BLaER1 (cell line): ENCODE results near the gene G3BP1.

ENCODE experiments used
- H3K27ac ChIP-seq: shearing (Covaris generic); formaldehyde crosslinking; 2 replicates; pipeline ENCODE4 v1.8.1; 2022
- H3K27me3 ChIP-seq: shearing (Covaris generic); formaldehyde crosslinking; 2 replicates; pipeline ENCODE4 v1.8.1; 2022
- H3K36me3 ChIP-seq: shearing (Covaris generic); formaldehyde crosslinking; 2 replicates; pipeline ENCODE4 v1.8.1; 2022
- H3K4me1 ChIP-seq: shearing (Covaris generic); formaldehyde crosslinking; 2 replicates; pipeline ENCODE4 v1.8.1; 2022
- H3K4me2 ChIP-seq: shearing (Covaris generic); formaldehyde crosslinking; 2 replicates; pipeline ENCODE4 v1.8.1; 2022
- H3K4me3 ChIP-seq: shearing (Covaris generic); formaldehyde crosslinking; 2 replicates; pipeline ENCODE4 v1.8.1; 2022
- H3K9ac ChIP-seq: shearing (Covaris generic); formaldehyde crosslinking; 2 replicates; pipeline ENCODE4 v1.8.1; 2022
- H3K9me3 ChIP-seq: shearing (Covaris generic); formaldehyde crosslinking; 2 replicates; pipeline ENCODE4 v1.8.1; 2022
- H4K20me1 ChIP-seq: shearing (Covaris generic); formaldehyde crosslinking; 2 replicates; pipeline ENCODE4 v1.8.1; 2022
- Cebpa-rat ChIP-seq: shearing (Covaris generic); IDR thresholded peaks from 2 replicates; pipeline ENCODE4 v1.8.1; 2022

The G3BP1 gene

GRCh38 chr5:151810449-151810848, 38.7 kb downstream of the G3BP1 start:
- H3K4me3 ChIP-seq = no peak overlapping the region
- no peak overlapping the region for H3K27ac ChIP-seq
- no peaks in the 10 kb centered on the region for H3K27me3 ChIP-seq
- H3K9me3 ChIP-seq = no peaks in the 10 kb centered on the region
- no peak for TF ChIP-seq Cebpa-rat
- H3K4me2 ChIP-seq = no peak overlapping the region
- H4K20me1 ChIP-seq = peaks cover 78% of the 10 kb centered on the region
- no peak overlapping the region for H3K9ac ChIP-seq
- H3K4me1 ChIP-seq = no peaks in the 10 kb centered on the region
- peaks cover 93% of the 10 kb centered on the region for H3K36me3 ChIP-seq

GRCh38 chr5:151810897-151811296, 39.1 kb downstream of the G3BP1 start:
- H4K20me1 ChIP-seq = peaks cover 74% of the 10 kb centered on the region
- no peak overlapping the region for H3K4me3 ChIP-seq
- no peak overlapping the region for H3K9ac ChIP-seq
- TF ChIP-seq Cebpa-rat = no peak
- H3K27ac ChIP-seq = no peak overlapping the region
- no peaks in the 10 kb centered on the region for H3K4me1 ChIP-seq
- no peak overlapping the region for H3K4me2 ChIP-seq
- H3K27me3 ChIP-seq = no peaks in the 10 kb centered on the region
- H3K9me3 ChIP-seq = no peaks in the 10 kb centered on the region
- peaks cover 93% of the 10 kb centered on the region for H3K36me3 ChIP-seq

GRCh38 chr5:151811593-151812321, 40.0 kb downstream of the G3BP1 start:
- Histone ChIP-seq H3K4me2 (no peak overlapping the region), H3K9ac (no peak overlapping the region), H3K4me3 (no peak overlapping the region), H3K36me3 (peaks cover 87% of the 10 kb centered on the region), H3K27me3 (no peaks in the 10 kb centered on the region), H3K9me3 (no peaks in the 10 kb centered on the region), H3K4me1 (no peaks in the 10 kb centered on the region), H3K27ac (no peak overlapping the region), H4K20me1 (peaks cover 69% of the 10 kb centered on the region)
- no peak for TF ChIP-seq Cebpa-rat

- no peak overlapping the region for H3K27ac ChIP-seq
- no peak overlapping the region for H3K4me3 ChIP-seq
- no peaks in the 10 kb centered on the region for H3K4me1 ChIP-seq
- H4K20me1 ChIP-seq = peaks cover 61% of the 10 kb centered on the region
- H3K27me3 ChIP-seq = no peaks in the 10 kb centered on the region
- peaks cover 83% of the 10 kb centered on the region for H3K36me3 ChIP-seq
- TF ChIP-seq Cebpa-rat = no peak
- no peak overlapping the region for H3K4me2 ChIP-seq
- H3K9me3 ChIP-seq = no peaks in the 10 kb centered on the region
- no peak overlapping the region for H3K9ac ChIP-seq
Measured at GRCh38 chr5:151812757-151813309, 41.1 kb downstream of the G3BP1 start.

- Histone ChIP-seq H3K9me3 (no peaks in the 10 kb centered on the region), H3K4me2 (no peak overlapping the region), H4K20me1 (peaks cover 42% of the 10 kb centered on the region; the same call in 1 of the 2 replicates), H3K27ac (no peak overlapping the region), H3K4me1 (no peaks in the 10 kb centered on the region), H3K27me3 (no peaks in the 10 kb centered on the region), H3K4me3 (no peak overlapping the region), H3K36me3 (peaks cover 61% of the 10 kb centered on the region), H3K9ac (no peak overlapping the region)
- TF ChIP-seq Cebpa-rat = no peak
Measured at GRCh38 chr5:151815051-151815450, 43.3 kb downstream of the G3BP1 start.

GRCh38 chr5:151819830-151820229, 48.1 kb downstream of the G3BP1 start:
- no peak for TF ChIP-seq Cebpa-rat
- Histone ChIP-seq H3K4me1 (peaks cover 4% of the 10 kb centered on the region; the same call in 1 of the 2 replicates), H3K27ac (no peak overlapping the region), H4K20me1 (0 out of 2 replicates have a peak, but pooled peaks cover 21% of the 10 kb centered on the region), H3K4me2 (no peak overlapping the region), H3K27me3 (no peaks in the 10 kb centered on the region), H3K9ac (no peak overlapping the region), H3K36me3 (peaks cover 33% of the 10 kb centered on the region), H3K4me3 (no peak overlapping the region), H3K9me3 (no peaks in the 10 kb centered on the region)

DNA sequence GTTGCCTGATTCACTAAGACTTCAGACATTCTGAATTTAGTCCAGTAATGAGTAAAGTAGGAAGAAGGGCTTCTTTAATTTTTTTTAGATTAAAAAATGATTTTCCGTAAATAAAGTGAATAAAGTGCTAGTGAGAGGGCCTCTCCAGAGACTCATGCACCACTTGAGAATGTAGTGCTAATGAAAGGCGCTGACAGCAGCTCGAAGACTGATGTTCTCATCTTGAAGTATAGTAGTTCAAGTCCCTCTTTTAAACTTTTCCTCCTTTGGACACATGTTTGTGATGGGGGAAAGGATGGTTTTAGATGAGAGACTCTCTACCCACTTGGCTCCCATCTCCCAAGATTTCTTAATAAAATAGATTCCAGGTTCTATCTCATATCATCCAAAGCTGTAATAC, 48.5 kb downstream of the G3BP1 start:
- no peak overlapping the region for H3K4me3 ChIP-seq
- peaks cover 29% of the 10 kb centered on the region for H3K36me3 ChIP-seq

DNA sequence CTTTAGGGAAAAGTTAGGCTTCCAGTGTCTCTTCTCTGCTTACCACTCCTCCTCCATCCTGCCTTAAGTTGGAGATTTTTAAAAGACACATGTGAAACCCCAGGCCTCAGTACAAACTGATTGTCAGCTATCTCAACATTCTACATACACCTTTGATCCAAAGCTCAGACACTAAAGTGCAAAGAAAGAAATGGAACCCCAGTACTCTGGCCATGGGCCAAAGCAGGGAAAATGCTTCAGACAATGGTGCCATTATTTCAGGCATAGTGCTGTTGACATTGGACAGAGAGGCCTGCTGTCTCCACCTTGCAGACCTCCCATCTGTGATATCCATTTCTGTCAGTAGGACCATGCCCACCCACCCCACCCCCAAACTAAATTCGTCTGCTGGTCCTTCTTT, 49.1 kb downstream of the G3BP1 start:
- peaks cover 22% of the 10 kb centered on the region; the same call in 1 of the 2 replicates for H3K36me3 ChIP-seq
- 0 out of 2 replicates have a peak, but pooled peaks cover 21% of the 10 kb centered on the region for H4K20me1 ChIP-seq
- no peak overlapping the region for H3K9ac ChIP-seq
- no peak overlapping the region for H3K4me3 ChIP-seq
- no peaks in the 10 kb centered on the region for H3K27me3 ChIP-seq
- no peak for TF ChIP-seq Cebpa-rat
- H3K4me1 ChIP-seq = peaks cover 4% of the 10 kb centered on the region; the same call in 1 of the 2 replicates
- no peak overlapping the region for H3K27ac ChIP-seq
- H3K9me3 ChIP-seq = no peaks in the 10 kb centered on the region
- no peak overlapping the region for H3K4me2 ChIP-seq

More for the DNA sequence above, 48.5 kb downstream of the G3BP1 start:
- Histone ChIP-seq H4K20me1 (0 out of 2 replicates have a peak, but pooled peaks cover 21% of the 10 kb centered on the region), H3K4me1 (peaks cover 4% of the 10 kb centered on the region; the same call in 1 of the 2 replicates), H3K9me3 (no peaks in the 10 kb centered on the region), H3K4me2 (no peak overlapping the region), H3K27me3 (no peaks in the 10 kb centered on the region), H3K27ac (no peak overlapping the region), H3K9ac (no peak overlapping the region)
- TF ChIP-seq Cebpa-rat = no peak

GRCh38 chr5:151822141-151822540, 50.4 kb downstream of the G3BP1 start:
- peaks cover 20% of the 10 kb centered on the region; the same call in 1 of the 2 replicates for H3K36me3 ChIP-seq
- peaks cover 4% of the 10 kb centered on the region; the same call in 1 of the 2 replicates for H3K4me1 ChIP-seq
- H4K20me1 ChIP-seq = 0 out of 2 replicates have a peak, but pooled peaks cover 15% of the 10 kb centered on the region
- H3K9ac ChIP-seq = no peak overlapping the region
- TF ChIP-seq Cebpa-rat = no peak
- no peaks in the 10 kb centered on the region for H3K27me3 ChIP-seq
- no peak overlapping the region for H3K27ac ChIP-seq
- H3K4me2 ChIP-seq = no peak overlapping the region
- H3K4me3 ChIP-seq = no peak overlapping the region
- H3K9me3 ChIP-seq = no peaks in the 10 kb centered on the region

GRCh38 chr5:151825445-151825844, 53.7 kb downstream of the G3BP1 start:
- Histone ChIP-seq H3K4me2 (no peak overlapping the region), H3K36me3 (peaks cover 23% of the 10 kb centered on the region; the same call in 1 of the 2 replicates), H3K27me3 (no peaks in the 10 kb centered on the region), H3K27ac (no peak overlapping the region), H3K9ac (no peak overlapping the region), H3K4me1 (peaks cover 4% of the 10 kb centered on the region; the same call in 1 of the 2 replicates), H4K20me1 (0 out of 2 replicates have a peak, but pooled peaks cover 15% of the 10 kb centered on the region), H3K4me3 (no peak overlapping the region), H3K9me3 (0 out of 2 replicates have a peak, but pooled peaks cover 3% of the 10 kb centered on the region)
- no peak for TF ChIP-seq Cebpa-rat
